NCI-H2227 treated with DMSO at 0.1 percent for 48 hours (cell line): ENCODE measurements around the gene SSTR3.
"Not testable (repeated sequence)": the region's sequence is repeated elsewhere in the genome, so short reads cannot be mapped to it uniquely, and the experiment has no call there.

Experiments
- DNase-seq: peaks from one replicate; lab custom pipeline; 2025; lab: John Stamatoyannopoulos, UW

Gene SSTR3

GRCh38 chr22:37242395-37242918, 30.2 kb upstream of the SSTR3 start:
- DNase-seq, result no peak

- DNase-seq, result no peak
Measured at GRCh38 chr22:37241351-37242142, 29.3 kb upstream of the SSTR3 start.

- DNase-seq, result no peak
Measured at GRCh38 chr22:37240941-37241320, 28.7 kb upstream of the SSTR3 start.

DNA sequence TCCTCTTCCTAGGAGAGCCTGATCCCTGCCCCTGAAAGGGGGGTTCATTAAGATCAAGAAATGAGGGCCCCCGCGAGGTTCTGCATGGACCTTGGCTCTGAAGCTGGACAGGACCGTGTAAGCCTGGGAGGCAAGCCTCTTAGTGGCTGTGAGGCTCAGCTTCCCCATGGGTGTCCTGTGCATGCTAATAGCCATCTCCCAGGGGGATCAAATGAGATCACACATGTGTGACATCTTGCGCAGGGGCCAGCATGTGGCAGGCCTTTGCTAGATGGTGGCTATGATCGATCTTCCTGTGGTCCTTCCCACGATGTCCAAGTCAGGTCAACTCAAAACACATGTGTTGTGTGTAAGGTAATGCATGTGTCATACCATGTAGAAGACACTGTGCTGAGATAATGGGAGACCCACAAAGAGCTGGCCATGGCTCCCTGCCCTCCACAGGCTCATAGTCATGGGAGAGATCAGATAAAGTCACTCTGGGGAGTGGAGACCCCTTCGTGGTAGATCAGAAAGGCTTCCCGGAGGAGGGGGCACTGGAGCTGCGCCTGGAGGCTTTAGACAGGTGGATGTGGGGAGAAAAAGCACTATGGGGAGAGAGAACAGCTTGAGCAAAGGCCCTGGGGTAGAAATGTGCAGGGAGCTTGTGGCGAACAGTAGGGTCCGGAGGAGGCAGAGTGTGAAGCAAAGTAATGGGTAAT, 28.1 kb upstream of the SSTR3 start:
- DNase-seq, result no peak

DNA sequence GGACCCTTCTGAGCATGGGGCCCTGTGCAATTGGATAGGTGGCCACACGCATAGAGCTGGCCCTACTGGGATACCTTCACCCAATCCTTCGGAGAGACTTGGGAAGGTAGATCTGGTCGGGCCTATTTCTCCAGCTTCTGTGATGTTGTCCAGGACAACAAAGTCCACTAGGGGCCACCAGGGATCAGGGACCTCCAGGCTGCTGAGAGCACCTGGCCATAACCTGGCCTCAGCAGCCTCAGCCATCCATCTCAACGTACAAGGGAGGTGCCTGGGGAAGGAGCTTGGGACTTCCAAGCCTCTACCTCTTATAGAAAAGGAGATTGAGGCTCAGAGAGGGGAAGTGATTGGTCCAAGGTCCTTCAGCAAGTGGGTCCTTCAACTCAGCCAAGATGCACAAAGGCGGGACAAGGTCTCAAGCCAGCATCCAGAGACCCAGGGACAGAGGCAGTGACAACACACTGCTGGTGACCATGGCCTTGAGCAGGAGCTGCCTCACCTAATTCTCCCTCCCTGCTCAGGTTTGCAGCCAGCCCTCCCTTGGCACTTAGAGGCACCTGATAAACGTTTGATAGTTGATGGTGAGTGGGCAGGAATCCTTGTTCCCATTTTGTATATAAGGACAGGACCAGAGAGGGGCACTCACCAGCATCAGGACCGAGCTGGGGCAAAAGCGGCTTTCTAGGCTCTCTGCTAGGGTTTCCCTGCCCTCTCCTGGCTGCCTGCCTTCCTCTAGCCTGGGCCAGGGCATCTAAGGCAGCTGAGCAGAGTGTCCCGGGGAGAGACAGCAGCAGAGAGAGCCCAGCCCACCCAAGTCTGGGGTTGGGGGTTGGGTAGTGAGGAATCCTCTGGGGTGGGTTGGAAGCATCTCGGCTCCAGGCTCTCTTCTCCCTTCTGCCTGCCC, 27.3 kb upstream of the SSTR3 start:
- DNase-seq, result no peak

DNA sequence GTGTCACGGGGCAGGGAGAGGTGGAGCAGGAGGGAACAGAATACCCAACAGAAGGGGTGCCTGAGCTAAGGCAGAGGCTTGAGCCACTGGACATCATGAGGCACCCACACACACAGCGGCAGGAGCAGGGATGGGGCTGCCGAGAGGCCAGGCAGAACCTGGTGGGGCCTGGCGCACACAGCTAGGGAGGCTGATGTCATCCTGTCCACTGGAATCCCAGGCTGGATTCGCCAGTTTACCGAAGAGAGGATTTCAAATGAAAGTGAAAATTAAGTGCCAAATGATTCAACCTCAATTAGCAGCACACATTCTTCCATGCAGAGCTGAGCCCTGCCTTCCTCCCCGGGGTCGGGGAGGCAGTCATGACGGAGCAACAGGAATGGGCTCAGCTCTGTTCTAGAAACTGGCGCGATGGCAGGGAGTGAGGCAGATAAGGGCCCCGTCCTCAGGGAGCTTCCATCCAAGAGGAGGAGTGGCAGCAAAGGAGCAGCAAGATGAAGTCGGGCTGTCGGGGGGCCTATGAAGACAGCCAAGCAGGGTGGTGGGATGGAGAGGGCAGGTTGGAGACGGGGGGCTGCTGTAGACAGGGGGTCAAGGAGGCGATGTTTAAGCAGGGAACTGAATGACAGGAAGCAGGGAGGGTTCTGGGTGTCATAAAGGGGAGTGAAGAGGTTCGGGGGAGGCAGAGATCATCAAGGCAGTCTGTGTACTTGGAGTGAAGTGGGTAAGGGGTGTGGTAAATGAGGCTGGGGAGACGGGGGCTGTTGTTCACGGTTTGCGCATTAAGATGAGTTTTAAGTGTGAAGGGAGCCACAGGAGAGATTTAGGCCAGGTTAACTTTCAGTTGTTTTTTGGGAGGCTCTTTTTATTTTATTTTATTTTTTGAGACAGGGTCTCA, 25.3 kb upstream of the SSTR3 start:
- DNase-seq, result no peak

DNA sequence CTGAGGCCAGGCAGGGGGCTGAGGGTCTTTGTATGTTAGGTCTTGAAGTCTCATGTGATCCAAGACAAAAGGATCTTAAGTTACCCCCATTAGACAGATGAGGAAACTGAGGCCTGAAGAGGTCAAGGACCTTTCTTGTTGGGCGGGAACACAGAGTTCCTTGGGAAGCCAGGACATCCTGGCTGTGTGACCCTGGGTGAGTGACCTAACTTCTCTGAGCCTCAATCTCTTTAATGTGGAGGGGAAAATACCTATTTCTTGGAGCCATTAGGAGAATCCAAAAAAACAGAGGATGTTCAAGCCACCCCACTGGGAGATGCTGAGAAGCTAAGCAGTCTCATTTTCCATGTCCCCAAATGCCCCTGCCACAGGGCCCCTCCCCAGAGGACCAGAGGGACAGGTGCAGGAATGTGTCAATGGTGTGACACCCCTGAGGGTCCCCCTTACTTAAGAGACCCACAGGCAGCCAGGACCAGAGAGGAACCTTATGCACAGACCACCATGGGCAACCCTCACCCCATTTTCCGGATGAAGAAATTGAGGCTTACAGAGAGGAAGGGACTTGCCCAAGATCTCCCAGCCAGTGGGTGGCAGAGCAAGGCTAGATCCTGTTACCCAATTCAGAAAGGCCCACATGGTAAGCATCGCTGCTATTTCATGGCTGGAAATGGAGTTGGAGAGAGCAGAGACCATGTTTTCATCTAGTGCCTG, 23.8 kb upstream of the SSTR3 start:
- DNase-seq, result no peak

- DNase-seq, result no peak
Measured at GRCh38 chr22:37234736-37235711, 22.7 kb upstream of the SSTR3 start.

DNA sequence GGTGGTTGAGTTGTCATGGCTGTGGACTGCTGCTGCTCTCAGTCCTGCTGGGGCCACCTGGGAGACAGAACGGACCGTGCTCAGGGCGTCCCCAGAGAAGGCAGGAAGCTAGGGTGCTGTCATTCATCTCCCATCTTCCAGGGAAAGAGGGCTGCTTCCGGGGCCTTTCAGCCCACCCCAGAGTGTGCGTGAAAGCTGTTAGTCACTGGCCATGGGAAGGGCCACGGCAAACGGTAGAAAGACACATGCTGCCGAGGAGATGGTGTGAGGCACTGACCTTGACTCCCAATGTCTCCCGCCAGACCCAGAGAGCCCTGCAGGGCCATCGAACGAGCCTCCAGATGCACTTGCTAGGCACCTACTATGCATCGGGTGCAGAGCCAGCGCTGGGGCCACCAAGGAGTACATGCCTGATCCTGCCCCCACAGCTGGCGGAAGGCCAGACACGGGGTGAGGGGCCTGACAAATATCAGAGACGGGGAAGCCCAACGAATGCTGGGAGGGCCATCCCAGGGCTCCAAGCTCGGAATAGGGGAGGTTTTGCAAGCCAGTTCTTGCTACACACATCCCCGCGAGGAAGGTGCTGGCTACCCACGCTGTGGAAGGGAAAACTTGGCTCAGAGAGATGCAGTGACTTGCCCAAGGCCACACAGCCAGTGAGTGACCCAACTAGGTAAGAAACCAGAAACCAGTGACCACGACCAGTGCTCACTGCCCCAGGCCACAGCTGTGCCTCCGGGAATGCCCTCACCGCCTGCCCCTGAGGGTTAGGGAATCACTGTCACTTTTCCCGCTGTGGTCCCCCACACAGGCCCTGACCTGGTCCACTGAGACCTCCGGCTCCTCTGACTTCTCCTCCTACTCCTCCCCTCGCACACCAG, 21.7 kb upstream of the SSTR3 start:
- DNase-seq, result no peak

DNA sequence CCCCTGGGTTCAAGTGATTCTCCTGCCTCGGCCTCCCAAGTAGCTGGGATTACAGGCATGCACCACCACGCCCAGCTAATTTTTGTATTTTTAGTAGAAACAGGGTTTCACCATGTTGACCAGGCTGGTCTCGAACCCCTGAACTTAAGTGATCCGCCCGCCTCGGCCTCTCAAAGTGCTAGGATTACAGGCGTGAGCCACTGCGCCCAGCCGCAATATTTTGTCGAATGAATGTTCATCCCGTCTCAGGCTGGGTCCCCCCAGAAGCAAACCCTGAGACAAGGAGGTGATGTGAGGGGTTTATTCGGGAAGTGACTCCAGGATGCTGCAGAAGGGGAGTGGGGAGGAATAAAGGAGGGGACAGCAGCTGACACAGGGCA, 21.1 kb upstream of the SSTR3 start:
- not testable (repeated sequence) for DNase-seq

DNA sequence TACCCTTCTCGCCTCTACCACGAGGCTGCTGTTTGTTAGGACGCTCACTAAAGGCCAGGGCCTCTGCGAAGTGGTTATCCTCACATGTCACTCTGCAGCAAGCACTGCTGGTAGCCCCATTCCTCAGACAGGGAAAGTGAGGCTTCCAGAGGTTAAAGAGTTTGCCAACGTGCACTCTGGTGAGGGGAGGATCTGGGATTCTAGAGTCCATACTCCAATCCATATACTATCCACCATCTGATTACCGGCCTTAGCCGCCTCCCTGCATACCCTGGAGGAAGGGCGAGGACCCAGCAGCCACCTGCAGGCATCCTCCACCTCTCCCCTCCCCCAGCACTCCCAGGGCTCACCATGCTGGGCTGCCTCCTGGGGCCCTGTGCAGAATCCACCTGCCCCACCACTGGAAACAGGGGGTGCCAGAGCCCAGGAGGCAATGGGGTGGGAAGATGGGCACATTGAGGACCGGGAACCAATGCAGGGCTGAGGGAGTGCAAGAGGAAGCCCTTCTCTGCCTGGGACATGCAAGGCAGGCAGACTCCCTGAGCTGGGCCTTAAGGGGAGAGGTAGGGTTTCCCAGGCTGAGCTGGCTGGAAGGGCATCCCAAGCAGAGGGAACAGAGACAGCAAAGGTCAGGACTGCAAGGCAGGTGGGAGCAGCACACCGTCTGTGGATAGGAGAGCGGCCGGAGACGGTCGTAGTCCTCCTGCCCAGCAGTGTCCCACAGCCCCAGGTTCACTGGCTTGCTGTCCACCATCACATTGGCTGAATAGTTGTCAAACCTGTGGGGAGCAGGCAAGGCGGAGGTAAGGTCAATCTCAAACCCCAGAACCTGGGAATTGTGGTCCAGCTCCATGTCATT, 20.1 kb upstream of the SSTR3 start:
- DNase-seq, result no peak

- no peak for DNase-seq
Measured at GRCh38 chr22:37231406-37232139, 19.3 kb upstream of the SSTR3 start.

DNA sequence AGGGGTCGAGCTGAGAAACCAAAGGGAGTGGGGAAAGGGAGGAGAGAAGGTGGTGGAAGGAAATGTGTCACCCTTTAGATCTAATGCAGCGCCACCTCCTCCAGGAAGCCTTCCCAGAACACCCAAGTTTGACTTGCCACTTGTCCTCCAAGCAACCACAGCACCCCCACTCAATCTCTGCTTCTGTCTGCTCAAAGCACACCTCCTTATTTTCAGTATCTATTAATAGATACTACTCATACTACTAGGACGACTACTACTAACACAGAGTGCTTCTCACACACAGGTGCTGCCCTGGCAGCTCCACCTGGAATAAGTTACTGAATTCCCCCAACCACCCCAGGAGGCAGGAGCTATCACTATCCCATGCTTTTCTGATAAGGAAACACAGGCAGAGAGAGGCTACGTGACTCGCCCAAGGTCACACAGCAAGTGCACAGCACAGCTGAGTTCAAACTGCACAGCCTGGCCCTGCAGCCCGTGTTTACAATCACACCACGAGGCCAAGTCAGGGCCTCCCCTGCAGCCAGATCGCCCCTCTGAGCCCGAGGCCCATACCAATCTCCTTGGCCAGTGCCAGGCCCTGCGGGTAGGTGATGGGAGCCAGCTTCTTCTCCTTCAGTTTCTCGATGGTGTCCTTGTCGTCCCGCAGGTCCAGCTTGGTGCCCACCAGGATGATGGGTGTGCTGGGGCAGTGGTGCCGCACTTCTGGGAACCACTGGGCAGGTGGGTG, 18.6 kb upstream of the SSTR3 start:
- no peak for DNase-seq

- DNase-seq, result no peak
Measured at GRCh38 chr22:37229805-37230672, 17.8 kb upstream of the SSTR3 start.
